ENCODE data around the gene CAPZB.

The CAPZB gene

GRCh38 chr1:19346026-19346425 is 139.3 kb downstream of the CAPZB start:
- DNase-seq (ENCODE audit: low read depth) = no peak

GRCh38 chr1:19345391-19345790 is 139.9 kb downstream of the CAPZB start:
- no peak for DNase-seq (ENCODE audit: low read depth)

GRCh38 chr1:19344831-19345230 is 140.5 kb downstream of the CAPZB start:
- no peak for DNase-seq (ENCODE audit: low read depth)

GRCh38 chr1:19344372-19344810 is 140.9 kb downstream of the CAPZB start:
- peak; percentile 48 for DNase-seq (ENCODE audit: low read depth)

- DNase-seq (ENCODE audit: low read depth) = no peak
Measured at GRCh38 chr1:19343617-19344350, 141.6 kb downstream of the CAPZB start.

GRCh38 chr1:19342894-19343616 is 142.3 kb downstream of the CAPZB start:
- DNase-seq (ENCODE audit: low read depth) = no peak

GRCh38 chr1:19342062-19342750 is 143.1 kb downstream of the CAPZB start:
- DNase-seq (ENCODE audit: low read depth) = no peak

GRCh38 chr1:19341201-19342061 is 143.9 kb downstream of the CAPZB start:
- DNase-seq (ENCODE audit: low read depth) = peak; percentile 79

- no peak for DNase-seq (ENCODE audit: low read depth)
Measured at GRCh38 chr1:19340387-19340937, 144.9 kb downstream of the CAPZB start.

- no peak for DNase-seq (ENCODE audit: low read depth)
Measured at GRCh38 chr1:19339214-19339861, 146.0 kb downstream of the CAPZB start.

- no peak for DNase-seq (ENCODE audit: low read depth)
Measured at GRCh38 chr1:19338323-19338762, 147.0 kb downstream of the CAPZB start.

GRCh38 chr1:19337289-19337688 is 148.1 kb downstream of the CAPZB start:
- DNase-seq (ENCODE audit: low read depth) = peak; percentile 34

- DNase-seq (ENCODE audit: low read depth) = peak; percentile 86
Measured at GRCh38 chr1:19336543-19336942, 148.8 kb downstream of the CAPZB start.

GRCh38 chr1:19333587-19334354 is 151.6 kb downstream of the CAPZB start:
- peak; percentile 63 for DNase-seq (ENCODE audit: low read depth)

GRCh38 chr1:19332832-19333231 is 152.5 kb downstream of the CAPZB start:
- DNase-seq (ENCODE audit: low read depth) = no peak

- DNase-seq (ENCODE audit: low read depth) = no peak
Measured at GRCh38 chr1:19331262-19331878, 154.0 kb downstream of the CAPZB start.

GRCh38 chr1:19330449-19331135 is 154.7 kb downstream of the CAPZB start:
- no peak for DNase-seq (ENCODE audit: low read depth)

GRCh38 chr1:19329611-19330010 is 155.7 kb downstream of the CAPZB start:
- DNase-seq (ENCODE audit: low read depth) = no peak

GRCh38 chr1:19329188-19329587 is 156.2 kb downstream of the CAPZB start:
- no peak for DNase-seq (ENCODE audit: low read depth)

Measured in ELR (cell line).